NCI-H446 (cell line): ENCODE measurements around the gene FERMT1.
"Not testable (repeated sequence)": the region's sequence is repeated elsewhere in the genome, so short reads cannot be mapped to it uniquely, and the experiment has no call there.

Source experiments
- DNase-seq, 2 experiments: peaks; one replicate each; lab custom pipeline; 2025; lab: John Stamatoyannopoulos, UW

Gene FERMT1

DNA sequence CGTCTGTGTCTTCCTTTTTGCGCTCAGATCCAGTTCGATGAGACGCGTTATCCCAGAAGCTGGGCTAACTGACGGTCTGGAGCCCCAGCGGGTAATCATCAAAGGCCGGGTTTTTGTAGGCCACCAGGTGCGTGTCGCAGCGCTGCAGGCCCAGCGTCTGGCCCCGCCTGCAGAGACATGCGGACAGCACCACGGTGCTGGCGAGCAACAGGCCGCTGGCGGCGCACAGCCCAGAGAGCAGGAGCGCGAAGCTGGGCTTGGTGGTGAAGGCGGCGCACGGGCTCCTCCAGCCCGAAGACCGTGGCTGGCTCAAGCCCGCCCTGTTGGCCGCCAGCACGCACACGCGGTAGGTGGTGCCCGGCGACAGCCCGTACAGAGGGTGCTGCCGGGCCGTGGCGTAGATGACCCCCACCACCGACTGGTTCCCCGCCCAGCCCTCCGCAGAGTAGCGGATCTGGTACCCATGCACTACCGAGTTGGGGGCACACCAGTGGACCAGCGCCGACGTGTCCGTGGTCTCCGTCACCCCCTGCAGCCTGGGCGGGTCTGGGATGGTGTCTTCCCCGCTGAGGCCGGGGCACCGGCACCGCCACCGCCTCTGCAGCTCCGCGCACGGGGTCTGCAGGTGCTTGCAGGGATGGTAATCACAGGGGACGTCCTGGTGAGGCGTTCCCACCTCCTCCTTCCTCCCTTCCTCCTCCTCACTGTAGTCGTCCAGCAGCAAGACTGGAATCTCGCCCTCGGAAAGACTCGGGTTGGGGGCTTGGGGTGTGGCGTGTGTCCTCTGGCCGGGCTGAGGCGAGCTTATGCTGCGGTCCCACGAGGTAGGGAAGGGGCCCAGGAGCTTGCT, 81.6 kb downstream of the FERMT1 start:
- DNase-seq, result no peak

DNA sequence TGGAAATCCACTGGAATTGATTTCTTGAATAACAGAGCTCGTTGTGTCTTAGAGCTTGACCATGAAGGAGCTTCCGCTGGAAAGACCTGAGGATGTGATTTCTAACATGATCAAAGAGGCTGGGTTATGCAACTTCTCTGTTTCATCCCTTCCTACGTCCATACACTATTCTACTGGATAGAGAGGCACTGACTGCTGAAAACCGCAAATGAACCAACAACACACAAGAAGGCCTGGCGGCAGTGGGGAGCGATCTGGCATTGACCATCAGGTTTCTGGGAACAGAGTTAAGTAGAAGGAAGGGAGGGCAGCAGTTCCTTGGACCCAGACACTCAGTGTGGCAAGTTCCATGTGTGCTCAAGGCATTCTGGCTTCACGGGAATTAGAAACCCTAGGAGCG, 82.3 kb downstream of the FERMT1 start:
- DNase-seq, result no peak

DNA sequence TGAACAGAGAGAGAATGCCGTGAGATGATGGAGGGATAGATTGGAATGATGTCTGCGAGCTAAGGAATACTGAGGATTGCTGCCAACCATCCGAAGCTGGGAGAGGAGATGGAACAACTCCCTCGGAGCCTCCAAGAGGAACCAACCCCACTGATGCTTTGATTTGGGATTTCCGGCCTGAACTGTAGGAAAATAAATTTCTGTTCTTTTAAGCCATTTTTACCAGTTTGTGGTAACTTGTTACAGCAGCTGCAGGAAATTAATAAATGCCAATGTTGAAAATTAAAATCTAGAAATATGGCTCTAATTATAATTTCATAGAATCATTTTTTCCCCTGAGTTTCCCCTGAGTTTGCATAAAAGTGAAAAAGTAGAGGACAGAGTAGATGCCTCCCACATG, 83.1 kb downstream of the FERMT1 start:
- no peak for DNase-seq

DNA sequence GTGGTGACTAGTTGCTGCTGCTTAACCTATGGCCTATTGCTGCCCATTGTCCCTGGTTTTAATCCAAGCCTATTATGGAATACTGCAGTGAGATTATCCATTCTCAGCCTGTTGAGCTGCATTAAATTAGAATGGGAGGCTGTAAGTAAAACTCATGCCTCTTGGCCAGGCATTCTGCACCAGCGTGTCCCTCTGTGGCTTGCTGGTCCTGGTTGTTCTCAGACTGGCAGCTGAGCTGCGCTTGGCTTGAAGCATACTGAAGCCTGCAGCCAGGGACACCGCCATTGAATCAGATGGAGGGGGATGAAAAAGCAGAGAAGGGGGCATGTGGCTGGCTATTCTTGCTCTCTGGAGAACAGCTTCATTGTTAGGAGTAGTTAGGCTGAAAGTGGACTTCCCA, 84.6 kb downstream of the FERMT1 start:
- DNase-seq, result no peak

DNA sequence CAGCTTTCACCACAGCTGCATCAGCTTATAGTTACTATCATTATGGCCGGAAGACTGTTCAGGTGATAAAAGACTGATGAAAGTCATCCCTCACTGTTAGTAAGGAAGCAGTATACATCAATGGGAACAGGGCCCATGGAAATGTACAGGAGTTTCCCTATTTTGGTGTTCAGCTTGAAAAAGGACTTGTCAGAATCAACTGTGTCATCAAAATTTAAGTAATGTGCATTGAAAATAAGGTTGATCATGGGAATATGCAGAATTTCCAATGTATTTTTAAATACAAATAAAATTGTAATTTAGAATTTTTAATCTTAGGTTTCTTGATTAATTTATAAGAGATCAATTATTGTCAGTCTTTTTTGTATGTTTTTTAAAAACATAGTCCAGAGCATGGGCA, 85.7 kb downstream of the FERMT1 start:
- DNase-seq, result no peak

DNA sequence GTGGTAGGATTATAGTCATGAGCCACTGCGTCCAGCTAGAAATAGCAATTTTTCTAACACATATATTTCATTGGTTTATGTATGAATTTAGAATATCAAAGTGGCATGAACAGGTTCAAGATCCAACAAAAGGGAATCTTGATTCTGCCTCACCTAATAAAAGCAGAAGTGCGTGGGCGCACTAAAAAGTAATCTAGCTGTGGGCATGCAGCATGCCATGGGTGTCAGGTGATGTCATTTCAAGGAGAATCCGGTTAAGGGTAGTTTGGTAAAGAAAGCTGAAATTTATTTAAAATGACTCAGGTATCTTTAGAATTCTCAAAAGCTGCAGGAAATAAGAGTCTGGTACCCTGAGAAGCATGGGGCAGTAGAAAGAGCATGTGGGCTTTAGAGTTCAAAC, 86.6 kb downstream of the FERMT1 start:
- no peak for DNase-seq

DNA sequence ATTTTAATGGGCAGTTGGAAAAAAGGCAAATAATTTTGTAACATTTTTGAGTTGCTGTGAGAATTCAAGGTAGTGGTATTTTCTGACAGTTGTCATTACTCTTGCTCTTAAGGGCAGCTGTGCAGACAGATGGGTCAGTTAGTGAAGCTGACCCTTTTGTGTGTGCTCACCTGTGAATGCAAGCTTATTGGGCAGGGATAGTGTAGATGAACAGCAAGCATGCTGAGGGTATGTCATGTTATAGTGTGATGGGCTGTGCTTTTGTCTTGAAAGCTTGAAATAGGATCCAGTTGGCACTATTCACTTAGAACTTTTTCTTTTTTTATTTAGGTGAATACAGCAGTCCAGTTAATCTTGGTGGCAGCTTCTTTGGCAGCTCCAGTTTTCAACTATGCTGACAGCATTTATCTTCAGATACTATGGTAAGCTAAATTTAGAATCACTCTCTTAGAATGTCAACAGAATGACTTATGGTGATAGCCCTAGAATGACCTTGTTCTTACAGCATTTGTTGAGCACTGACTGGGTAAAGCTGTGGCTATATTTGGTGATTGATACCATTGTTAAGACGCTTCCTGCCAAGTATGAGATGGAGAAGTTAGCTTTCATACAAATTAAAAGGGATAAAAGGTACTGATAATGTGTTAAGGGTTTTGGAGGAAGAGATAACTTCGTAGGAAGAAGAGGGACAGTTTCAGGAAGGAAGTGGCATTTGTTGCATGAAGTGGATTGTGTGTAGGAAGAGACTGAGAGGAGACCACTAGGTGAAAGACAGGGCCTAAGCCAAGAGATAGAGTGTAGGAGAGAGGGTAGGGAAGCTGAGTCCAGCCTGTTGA, 88.5 kb downstream of the FERMT1 start:
- DNase-seq, result no peak

DNA sequence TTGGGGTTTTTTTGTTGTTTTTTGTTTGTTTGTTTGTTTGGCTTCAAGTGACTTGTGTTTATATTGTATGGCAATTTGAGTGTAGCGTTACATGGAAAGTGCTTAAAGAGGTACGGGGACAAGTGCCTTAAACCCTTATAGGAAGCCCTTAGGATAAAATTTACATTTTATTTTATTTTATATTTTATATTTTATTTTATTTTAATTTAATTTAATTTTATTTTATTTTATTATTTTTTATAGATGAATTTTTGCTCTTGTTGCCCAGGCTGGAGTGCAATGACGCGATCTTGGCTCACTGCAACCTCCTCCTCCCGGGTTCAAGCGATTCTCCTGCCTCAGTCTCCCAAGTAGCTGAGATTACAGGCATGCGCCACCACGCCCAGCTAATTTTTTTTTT, 89.9 kb downstream of the FERMT1 start:
- DNase-seq, result not testable (repeated sequence)

DNA sequence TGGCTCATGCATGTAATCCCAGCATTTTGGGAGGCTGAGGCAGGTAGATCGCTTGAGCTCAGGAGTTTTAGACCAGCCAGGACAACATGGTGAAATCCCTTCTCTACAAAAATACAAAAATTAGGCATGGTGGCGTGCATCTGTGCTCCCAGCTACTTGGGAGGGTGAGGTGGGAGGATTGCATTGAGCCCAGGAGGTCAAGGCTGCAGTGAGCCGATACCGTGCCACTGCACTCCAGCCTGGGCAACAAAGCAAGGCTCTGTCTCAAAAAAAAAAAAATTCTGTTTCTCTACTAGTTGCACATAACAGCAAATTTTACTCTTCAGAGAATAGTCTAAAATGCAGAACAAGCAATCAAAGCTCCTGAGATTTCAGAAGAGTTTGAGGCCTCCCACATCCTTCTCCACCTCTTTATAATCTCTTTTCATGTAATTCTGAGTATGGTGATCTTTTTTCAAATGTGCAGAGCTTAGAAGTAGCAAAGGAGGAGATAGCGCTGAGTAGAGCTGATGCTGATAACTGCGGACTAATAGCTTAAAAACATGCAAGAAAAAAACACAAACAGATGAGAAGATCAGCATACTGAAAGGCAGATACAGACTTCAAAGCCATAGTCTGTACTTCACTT, 92.3 kb downstream of the FERMT1 start:
- no peak for DNase-seq

DNA sequence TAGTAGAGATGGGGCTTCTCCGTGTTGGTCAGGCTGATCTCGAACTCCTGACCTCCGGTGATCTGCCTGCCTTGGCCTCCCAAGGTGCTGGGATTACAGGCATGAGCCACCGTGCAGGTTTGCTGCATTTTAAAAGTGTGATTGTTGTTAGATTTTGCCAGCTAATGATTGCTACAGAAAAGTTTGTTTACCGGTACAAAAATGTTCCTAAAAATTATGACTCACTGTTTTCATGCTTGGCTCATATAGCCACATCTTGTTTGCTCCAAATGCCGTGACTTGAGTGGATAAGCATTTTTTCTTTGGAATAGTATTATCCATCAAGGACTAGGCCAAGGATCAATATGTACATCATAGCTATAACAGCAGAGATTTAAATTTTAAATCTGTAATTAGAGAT, 93.3 kb downstream of the FERMT1 start:
- DNase-seq, result no peak

DNA sequence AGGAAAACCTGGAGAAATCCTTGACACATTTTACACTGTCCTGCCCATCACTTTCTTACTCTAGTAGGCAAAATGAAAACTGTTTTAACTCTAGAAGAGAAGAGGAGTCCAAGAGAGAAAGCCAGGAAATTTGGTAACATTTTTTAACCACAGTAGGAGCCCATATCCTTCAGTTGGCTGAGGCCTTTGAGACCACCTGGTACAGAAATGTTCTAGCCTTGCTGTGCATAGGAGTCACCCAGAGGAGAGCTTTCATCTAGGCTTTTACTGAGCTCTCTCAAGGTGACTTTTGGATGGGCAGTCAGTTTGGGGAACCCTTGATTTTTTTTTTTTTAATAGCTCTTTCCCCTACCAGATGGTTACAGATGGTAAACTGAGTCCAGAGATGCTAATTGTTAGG, 94.0 kb downstream of the FERMT1 start:
- no peak for DNase-seq

DNA sequence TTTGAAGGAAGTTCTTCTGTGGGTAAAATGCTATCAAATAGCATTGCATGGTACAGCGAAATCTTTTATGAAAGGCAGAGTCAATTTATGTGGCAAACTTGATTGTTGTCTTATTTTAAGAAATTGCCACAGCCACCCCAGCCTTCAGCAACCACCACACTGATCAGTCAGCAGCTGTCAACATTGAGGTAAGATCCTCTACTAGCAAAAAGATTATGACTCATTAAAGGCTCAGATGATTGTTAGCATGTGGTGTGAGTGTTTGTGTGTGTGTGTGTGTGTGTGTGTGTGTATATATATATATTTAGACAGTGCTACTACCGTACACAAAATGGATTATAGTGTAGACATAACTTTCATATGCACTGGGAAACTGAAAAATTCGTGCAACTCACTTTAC, 96.8 kb downstream of the FERMT1 start:
- DNase-seq, result no peak
